DMS 273 (cell line): ENCODE measurements around the gene PC.
A peak's percentile ranks its signal among the peaks of the same experiment; 100 is the strongest.
"Not testable (repeated sequence)": the region's sequence is repeated elsewhere in the genome, so short reads cannot be mapped to it uniquely, and the experiment has no call there.

Experiments
- DNase-seq: peaks from one replicate; lab custom pipeline; 2025; ENCODE audit not compliant: unreplicated experiment; lab: John Stamatoyannopoulos, UW

Gene PC

DNA sequence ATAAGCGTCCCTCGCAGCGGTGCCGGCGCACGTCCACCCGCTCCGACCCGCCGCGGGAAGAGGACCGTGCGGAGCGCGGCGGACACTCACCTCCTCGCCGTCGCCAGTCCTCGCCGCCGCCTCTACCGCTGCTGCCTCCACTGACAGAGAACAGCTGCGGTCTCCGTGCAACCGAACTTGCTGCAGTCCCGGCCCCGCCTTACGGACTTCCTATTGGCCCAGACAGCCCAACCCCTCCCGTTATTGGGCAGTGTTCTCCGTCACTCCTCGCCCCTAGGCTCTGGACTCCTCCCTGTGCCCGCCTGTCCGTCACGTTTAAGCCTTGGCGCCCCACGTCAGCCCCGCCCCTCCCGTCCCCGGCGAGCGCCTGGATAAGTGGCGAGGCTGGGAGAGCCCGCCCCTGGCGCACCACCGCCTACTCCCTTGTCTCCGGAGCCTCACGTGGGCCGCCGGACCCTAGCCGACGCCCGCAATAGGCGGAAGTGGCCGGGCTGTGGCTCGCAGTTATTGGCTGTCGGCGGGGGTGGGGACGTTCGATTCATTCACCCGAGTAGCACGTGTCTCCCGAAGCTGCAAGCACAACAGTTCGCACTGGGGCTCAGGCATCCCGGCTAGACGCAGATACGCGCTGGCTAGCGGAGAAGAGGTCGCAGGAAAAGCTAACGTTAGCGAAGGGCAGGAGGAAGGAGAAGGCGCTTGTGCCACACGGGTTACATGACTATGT, at the start of gene PC:
Gene PC (minus strand): TSS at position 152 of the 724 bp plus-strand sequence. CDS start 86,224 bp downstream, outside the sequence.
- DNase-seq: peak; percentile 99

- no peak for DNase-seq
Observed at GRCh38 chr11:67007126-67007525, 48.9 kb upstream of the PC start.

DNA sequence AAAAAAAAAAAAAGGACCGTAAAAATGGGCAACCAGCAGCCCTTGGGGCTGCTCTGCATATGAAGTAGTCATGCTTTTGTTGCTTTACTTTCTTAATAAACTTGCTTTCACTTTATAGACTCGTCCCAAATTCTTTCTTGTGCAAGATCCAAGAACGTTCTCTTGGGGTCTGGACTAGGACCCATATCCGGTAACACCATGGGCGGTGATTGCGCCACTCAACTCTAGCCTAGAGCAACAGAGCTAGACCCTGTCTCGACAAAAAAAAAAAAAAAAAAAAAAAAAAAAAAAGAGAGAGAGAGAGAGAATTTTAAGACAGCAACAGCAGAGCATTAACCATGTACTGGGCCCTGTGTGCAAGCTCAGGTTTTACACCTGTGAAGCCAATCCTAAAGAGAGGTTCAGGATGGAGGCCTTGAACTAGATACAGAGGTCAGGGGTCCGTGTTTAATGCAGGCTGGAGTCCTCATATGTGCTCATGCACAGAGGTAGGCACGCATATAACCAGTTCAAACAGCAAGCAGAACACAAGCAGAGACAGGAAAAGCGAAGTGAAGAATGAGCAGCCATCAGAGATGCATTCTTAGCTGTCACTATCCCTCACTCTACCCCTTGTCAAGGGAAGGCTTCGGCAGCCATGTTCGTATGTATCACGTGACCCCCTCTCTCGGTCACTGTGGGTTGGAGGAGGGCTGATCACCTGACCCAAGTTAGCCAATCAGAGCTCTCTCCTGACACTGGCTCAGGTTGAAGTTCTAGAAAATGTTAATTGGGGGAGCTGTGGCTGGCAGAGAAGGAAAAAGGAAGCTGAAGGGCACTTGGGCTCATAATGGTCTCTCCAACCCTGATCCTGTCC, 48.1 kb upstream of the PC start:
- DNase-seq: peak; percentile 68

DNA sequence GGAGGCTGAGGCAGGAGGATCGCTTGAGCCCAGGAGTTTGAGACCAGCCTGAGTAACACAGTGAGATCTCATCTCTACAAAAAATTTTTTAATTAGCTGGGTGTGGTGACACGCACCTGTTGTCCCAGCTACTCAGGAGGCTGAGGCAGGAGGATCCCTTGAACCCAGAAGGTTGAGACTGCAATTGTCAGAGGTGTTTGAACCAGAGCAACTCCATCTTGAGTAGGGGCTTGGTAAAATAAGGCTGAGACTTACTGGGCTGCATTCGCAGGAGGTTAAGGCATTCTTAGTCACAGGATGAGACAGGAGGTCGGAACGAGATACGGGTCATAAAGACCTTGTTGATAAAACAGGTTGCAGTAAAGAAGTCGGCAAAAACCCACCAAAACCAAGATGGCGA, 47.0 kb upstream of the PC start:
- not testable (repeated sequence) for DNase-seq

DNA sequence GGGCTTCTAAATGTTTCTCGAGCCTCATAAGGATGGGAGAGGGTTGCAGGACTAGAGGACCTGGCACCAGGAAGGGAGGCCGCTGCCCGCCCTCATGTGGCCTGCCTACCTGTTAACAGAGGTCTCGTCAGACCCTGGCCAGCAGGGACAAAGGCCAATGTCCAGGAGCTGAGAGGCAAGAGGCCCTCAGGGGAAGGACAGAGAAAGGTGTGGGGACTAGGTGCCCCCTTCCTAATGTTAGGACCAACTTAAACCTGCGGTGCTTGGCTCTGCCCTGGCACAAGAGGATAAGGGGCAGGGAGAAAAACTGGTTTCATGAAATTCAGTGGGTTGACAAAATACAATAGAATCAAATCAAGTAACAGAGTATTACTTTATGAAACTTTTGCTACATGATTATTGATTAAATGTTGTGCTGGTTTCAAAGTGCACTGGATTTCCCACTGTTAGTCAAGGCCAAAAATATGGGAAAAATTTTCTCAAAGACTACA, 44.8 kb upstream of the PC start:
- no peak for DNase-seq

DNA sequence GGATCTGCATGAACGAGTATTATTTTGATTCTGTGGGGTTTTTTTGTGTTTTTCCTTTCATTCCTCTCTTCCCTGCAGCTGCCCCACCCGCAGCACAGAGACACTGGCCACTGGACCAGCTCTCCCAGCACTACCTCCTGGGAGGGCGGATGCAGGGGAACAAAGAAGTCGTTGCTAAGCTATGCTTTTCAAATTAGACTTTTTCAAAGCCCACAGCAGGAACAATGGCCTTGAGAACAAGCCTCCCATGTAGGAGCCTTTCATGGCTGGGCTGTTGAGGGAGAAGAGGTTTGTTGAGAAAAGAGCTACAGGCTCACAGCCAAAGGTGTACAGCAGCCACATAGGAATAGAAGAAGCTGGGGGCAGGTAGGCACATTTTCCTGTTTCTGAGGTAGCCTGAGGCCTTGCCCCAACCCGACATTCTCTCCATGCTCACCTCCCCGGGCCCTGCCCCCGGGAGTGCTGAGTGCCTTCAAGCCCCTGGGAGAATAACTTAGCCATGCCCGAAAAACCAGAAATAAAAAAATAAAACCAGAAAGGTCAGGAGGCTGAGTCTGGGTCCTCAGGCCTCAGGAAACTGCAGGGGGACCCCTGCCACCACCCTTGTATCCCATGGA, 44.2 kb upstream of the PC start:
- DNase-seq: no peak

- DNase-seq: no peak
Observed at GRCh38 chr11:67001332-67001731, 43.1 kb upstream of the PC start.

GRCh38 chr11:66999555-66999954, 41.4 kb upstream of the PC start:
- DNase-seq: no peak

- peak; percentile 21 for DNase-seq
Observed at GRCh38 chr11:66996609-66997273, 38.6 kb upstream of the PC start.

- no peak for DNase-seq
Observed at GRCh38 chr11:66992041-66992440, 33.9 kb upstream of the PC start.

DNA sequence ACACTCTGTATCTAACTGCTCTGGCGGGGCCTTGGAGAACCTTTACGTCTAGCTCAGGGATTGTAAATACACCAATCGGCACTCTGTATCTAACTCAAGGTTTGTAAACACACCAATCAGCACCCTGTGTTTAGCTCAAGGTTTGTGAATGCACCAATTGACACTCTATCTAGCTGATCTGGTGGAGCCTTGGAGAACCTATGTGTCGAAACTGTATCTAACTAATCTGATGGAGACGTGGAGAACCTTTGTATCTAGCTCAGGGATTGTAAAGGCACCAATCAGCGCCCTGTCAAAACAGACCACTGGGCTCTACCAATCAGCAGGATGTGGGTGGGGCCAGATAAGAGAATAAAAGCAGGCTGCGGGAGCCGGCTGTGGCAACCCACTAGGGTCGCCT, 31.2 kb upstream of the PC start:
- not testable (repeated sequence) for DNase-seq

- DNase-seq: not testable (repeated sequence)
Observed at GRCh38 chr11:66988741-66989140, 30.6 kb upstream of the PC start.

GRCh38 chr11:66987924-66988637, 29.9 kb upstream of the PC start:
- DNase-seq: no peak

- DNase-seq: peak; percentile 76
Observed at GRCh38 chr11:66987158-66987620, 29.0 kb upstream of the PC start.

DNA sequence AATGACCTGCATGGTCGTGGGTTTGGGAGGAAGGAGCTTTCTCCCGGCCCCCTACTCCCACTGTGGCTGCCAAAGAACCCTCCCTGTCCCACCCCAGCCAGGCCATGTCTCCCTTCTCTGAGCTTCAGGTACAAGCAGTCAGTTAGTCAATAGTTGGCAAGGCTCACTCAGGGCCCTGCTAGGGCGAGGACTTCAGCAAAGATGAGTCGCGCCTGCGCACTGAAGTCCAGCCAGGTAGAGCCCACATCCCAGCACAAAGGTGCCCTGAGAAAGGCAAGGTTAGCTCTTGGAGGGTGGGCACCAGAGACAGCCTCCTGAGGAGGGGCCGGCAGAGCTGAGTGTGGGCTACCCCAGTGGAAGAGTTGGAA, 28.0 kb upstream of the PC start:
- no peak for DNase-seq

GRCh38 chr11:66985508-66986177, 27.5 kb upstream of the PC start:
- DNase-seq: peak; percentile 25

DNA sequence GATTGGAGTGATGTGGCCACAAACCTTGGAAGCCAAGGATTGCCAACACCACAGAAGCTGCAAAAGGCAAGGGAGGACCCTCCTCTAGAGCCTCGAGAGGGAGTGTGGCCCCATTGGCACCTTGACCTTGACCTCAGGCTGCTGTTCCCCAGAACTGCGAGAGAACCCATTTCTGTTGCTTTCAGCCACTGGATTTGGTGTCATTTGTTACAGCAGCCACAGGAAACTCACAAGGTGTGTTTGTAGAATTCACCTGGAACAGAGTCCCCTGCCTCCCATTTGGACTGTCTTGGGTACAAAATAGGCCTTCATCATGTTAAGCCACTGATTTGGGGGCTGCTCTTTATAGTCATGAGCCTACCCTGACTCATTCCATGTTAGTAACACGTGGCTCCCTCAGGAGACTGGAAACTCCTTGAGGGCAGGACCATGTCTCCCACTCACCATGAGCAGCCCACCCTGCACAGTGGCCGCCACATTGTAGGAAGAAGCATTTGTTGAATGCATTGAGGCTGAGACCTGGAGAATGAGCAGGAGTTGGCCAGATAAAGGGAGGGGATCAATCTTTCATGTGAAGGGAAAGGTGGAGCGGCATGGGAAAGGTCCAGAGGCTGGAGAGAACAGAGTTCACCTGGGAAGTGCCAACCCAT, 25.2 kb upstream of the PC start:
- DNase-seq: no peak

DNA sequence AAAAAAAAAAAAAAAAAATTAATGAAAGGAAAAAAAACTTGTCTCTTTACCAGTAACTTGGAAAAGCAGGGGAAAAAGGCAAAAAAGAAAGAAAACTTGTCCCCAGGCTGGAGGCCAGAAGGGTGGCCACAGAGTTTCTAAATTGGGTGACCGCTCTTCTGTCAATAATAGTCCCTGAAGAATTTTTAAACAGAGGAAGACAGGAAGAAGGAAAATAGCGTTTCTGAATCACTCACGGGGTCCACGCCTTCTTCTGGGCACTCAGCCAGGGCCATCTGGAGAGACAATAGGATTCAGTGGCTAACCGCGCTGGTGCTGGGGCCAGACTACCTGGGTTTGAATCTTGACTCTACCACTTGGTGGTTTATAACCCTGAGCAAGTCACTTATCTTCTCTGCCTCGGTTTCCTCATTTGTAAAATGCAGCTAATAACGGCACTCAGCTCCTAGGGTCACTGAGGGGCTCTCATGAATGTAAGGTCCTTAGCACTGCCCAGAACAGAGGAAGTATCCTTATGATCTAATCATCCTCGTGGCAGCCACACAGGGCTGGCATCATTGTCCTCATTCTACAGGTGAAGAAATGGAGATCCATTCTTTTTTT, 23.9 kb upstream of the PC start:
- DNase-seq: peak; percentile 94
